ENCODE measurements around the gene KRTAP9-1.
"Not testable (repeated sequence)": the region's sequence is repeated elsewhere in the genome, so short reads cannot be mapped to it uniquely, and the experiment has no call there.

Gene KRTAP9-1

GRCh38 chr17:41231731-41232130 is 42.0 kb downstream of the KRTAP9-1 start:
- Histone ChIP-seq H3K27ac (no peak overlapping the region), H3K9me3 (ENCODE audit: severe bottlenecking) (no peaks in the 10 kb centered on the region), H3K4me3 (ENCODE audit: low read depth, low read length) (no peak overlapping the region), H3K36me3 (no peaks in the 10 kb centered on the region), H3K27me3 (ENCODE audit: insufficient read depth, low read depth, severe bottlenecking) (peaks cover 75% of the 10 kb centered on the region)
- TF ChIP-seq, protein P1, sequence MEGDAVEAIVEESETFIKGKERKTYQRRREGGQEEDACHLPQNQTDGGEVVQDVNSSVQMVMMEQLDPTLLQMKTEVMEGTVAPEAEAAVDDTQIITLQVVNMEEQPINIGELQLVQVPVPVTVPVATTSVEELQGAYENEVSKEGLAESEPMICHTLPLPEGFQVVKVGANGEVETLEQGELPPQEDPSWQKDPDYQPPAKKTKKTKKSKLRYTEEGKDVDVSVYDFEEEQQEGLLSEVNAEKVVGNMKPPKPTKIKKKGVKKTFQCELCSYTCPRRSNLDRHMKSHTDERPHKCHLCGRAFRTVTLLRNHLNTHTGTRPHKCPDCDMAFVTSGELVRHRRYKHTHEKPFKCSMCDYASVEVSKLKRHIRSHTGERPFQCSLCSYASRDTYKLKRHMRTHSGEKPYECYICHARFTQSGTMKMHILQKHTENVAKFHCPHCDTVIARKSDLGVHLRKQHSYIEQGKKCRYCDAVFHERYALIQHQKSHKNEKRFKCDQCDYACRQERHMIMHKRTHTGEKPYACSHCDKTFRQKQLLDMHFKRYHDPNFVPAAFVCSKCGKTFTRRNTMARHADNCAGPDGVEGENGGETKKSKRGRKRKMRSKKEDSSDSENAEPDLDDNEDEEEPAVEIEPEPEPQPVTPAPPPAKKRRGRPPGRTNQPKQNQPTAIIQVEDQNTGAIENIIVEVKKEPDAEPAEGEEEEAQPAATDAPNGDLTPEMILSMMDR (IDR thresholded peaks at IDR 0.05; ENCODE audit: low read depth, low read length), result no peak
- no peak for DNase-seq

DNA sequence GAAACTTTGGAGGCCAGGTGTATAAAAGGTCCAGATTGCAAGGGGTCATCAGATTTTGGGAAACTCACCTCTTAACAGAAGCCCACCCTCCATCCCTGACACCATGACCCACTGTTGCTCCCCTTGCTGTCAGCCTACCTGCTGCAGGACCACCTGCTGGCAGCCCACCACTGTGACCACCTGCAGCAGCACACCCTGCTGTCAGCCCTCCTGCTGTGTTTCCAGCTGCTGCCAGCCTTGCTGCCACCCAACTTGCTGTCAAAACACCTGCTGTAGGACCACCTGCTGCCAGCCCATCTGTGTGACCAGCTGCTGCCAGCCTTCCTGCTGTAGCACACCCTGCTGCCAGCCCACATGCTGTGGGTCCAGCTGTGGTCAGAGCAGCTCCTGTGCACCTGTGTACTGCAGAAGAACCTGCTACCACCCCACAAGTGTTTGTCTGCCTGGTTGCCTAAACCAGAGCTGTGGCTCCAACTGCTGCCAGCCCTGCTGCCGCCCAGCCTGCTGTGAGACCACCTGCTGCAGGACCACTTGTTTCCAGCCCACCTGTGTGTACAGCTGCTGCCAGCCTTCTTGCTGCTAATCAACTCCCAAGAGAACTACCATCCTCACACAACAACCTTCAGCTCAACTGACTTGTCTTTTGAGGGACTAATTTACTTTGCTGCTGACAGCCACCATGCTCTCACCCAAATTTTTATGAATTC is 42.9 kb downstream of the KRTAP9-1 start, which contains the start of gene KRTAP9-3:
Gene KRTAP9-3 (plus strand): TSS at position 51 of the 707 bp plus-strand sequence. CDS start 53 bp downstream, at position 104.
- H3K36me3 ChIP-seq; H3K9me3 ChIP-seq (ENCODE audit: severe bottlenecking); H3K27ac ChIP-seq; DNase-seq; H3K4me3 ChIP-seq (ENCODE audit: low read depth, low read length): not testable (repeated sequence)
- H3K27me3 ChIP-seq (ENCODE audit: insufficient read depth, low read depth, severe bottlenecking), result peaks cover 75% of the 10 kb centered on the region

DNA sequence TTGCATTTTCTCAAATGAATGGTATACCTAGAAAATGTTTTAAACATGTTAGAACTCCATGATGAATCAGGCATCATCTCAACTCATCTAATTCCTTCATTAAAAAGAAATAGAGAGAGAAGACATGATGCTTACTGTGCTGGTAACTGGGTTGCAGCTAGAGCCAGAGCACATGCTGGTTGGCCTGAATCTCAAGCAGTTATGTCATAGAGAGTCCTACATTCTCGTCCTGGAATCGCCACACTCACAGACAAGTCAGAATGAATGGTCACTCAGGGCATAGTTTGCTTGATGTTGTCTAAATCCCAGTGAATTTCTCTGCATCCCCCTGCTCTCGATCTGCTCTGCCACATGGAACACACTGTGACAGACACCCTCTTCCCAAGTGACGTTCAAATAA is 47.4 kb downstream of the KRTAP9-1 start:
- H3K27ac ChIP-seq; DNase-seq; H3K4me3 ChIP-seq (ENCODE audit: low read depth, low read length); H3K9me3 ChIP-seq (ENCODE audit: severe bottlenecking); H3K36me3 ChIP-seq: not testable (repeated sequence)
- peaks cover 54% of the 10 kb centered on the region for H3K27me3 ChIP-seq (ENCODE audit: insufficient read depth, low read depth, severe bottlenecking)

GRCh38 chr17:41237949-41238437 is 48.3 kb downstream of the KRTAP9-1 start, which contains the start of gene KRTAP9-8:
TSS of gene KRTAP9-8 (plus strand) at chr17:41237999. CDS start at chr17:41238052, 53 bp downstream.
- H3K9me3 ChIP-seq (ENCODE audit: severe bottlenecking); DNase-seq; H3K36me3 ChIP-seq; H3K27ac ChIP-seq; H3K4me3 ChIP-seq (ENCODE audit: low read depth, low read length): not testable (repeated sequence)
- H3K27me3 ChIP-seq (ENCODE audit: insufficient read depth, low read depth, severe bottlenecking), result peaks cover 56% of the 10 kb centered on the region
